ENCODE data around the gene MPZL2.

- TF ChIP-seq CTCF (IDR thresholded peaks at IDR 0.05) = no peak
- no peak for TF ChIP-seq POLR2A (IDR thresholded peaks at IDR 0.05)
Observed at GRCh38 chr11:118215262-118215661, 48.8 kb downstream of the MPZL2 start.
